ENCODE measurements around the gene MCF2L. TPM values are rescaled to one million over a fixed set of nuclear protein-coding genes. Genes with fewer than 3 reads are reported as not detected.

MCF2L gene
- polyA plus RNA-seq, 1 experiment = 0.02 TPM

DNA sequence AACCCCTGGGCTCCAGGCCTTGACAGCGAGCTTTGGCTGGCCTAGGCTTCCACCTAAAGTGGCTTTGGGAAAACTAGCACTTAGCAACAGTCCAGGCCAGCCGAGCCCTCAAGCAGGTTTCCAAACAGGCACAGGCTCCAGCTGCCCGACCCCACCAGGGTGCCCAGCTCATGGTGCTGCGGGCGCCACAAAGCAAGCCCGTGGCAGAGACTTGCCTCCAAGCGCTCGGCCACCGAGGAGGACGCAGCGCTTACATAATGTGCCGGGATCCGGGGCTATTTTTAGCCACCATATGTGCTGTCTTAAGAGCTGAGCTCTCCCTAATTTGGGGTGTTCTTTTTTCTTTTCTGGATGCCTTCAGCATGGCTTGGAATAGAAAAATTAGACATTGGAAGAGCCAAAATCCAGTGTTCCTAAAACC is 80.5 kb downstream of the MCF2L start:
- CTCF ChIA-PET = no interaction called here
- DNase-seq (ENCODE audit: low read depth) = no peak
- POLR2A ChIA-PET = interaction anchor here (0.6 kb wide), 1 partner anchor 11 kb away, joined by 3 read pairs; no protein-coding TSS in a partner anchor
- H3K36me3 ChIP-seq (ENCODE audit: control insufficient read depth, insufficient read depth, low read length) = no peaks in the 10 kb centered on the region
- H3K4me3 ChIP-seq (ENCODE audit: low read depth, low read length) = no peak overlapping the region
- no peak for TF ChIP-seq CTCF (IDR thresholded peaks at IDR 0.05; ENCODE audit: insufficient read depth, low read depth, low read length)
- peaks cover 36% of the 10 kb centered on the region for H3K27me3 ChIP-seq (ENCODE audit: control insufficient read depth, insufficient read depth, low read length)

DNA sequence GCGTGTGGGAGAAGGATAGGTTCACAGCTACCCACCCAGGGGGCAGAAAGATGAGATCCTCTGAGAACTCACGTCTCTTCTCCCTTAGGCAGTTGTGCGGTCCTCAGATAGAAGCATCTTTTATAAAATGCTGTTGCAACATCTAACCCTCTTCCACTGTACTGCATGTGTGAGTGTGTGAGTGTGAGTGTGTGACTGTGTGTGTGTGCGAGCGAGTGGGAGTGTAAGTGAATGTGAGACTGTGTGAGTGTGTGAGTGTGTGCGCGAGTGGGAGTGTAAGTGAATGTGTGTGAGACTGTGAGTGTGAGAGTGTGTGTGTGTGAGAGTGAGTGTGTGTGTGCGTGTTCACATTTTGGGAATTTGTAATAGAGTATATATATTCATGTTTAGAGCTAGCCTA is 81.0 kb downstream of the MCF2L start:
- Histone ChIP-seq H3K36me3 (ENCODE audit: control insufficient read depth, insufficient read depth, low read length) (no peaks in the 10 kb centered on the region), H3K27me3 (ENCODE audit: control insufficient read depth, insufficient read depth, low read length) (peaks cover 37% of the 10 kb centered on the region), H3K4me3 (ENCODE audit: low read depth, low read length) (no peak overlapping the region)
- ChIA-PET CTCF (no interaction called here), POLR2A (no interaction called here)
- no peak for DNase-seq (ENCODE audit: low read depth)
- no peak for TF ChIP-seq CTCF (IDR thresholded peaks at IDR 0.05; ENCODE audit: insufficient read depth, low read depth, low read length)

- TF ChIP-seq CTCF (IDR thresholded peaks at IDR 0.05; ENCODE audit: insufficient read depth, low read depth, low read length) = no peak
- no peak for DNase-seq (ENCODE audit: low read depth)
- Histone ChIP-seq H3K36me3 (ENCODE audit: control insufficient read depth, insufficient read depth, low read length) (no peaks in the 10 kb centered on the region), H3K27me3 (ENCODE audit: control insufficient read depth, insufficient read depth, low read length) (peaks cover 37% of the 10 kb centered on the region), H3K4me3 (ENCODE audit: low read depth, low read length) (no peak overlapping the region)
- POLR2A ChIA-PET = no interaction called here
- CTCF ChIA-PET = no interaction called here
These were observed 81.9 kb downstream of the MCF2L start for GRCh38 chr13:113050734-113051431.

GRCh38 chr13:113051641-113052040 is 82.6 kb downstream of the MCF2L start:
- Histone ChIP-seq H3K36me3 (ENCODE audit: control insufficient read depth, insufficient read depth, low read length) (no peaks in the 10 kb centered on the region), H3K27me3 (ENCODE audit: control insufficient read depth, insufficient read depth, low read length) (peaks cover 37% of the 10 kb centered on the region), H3K4me3 (ENCODE audit: low read depth, low read length) (no peak overlapping the region)
- no peak for TF ChIP-seq CTCF (IDR thresholded peaks at IDR 0.05; ENCODE audit: insufficient read depth, low read depth, low read length)
- ChIA-PET POLR2A (no interaction called here), CTCF (interaction anchor here (1.0 kb wide), 1 partner anchor 17 kb away, joined by 3 read pairs; no protein-coding TSS in a partner anchor)
- DNase-seq (ENCODE audit: low read depth) = no peak

DNA sequence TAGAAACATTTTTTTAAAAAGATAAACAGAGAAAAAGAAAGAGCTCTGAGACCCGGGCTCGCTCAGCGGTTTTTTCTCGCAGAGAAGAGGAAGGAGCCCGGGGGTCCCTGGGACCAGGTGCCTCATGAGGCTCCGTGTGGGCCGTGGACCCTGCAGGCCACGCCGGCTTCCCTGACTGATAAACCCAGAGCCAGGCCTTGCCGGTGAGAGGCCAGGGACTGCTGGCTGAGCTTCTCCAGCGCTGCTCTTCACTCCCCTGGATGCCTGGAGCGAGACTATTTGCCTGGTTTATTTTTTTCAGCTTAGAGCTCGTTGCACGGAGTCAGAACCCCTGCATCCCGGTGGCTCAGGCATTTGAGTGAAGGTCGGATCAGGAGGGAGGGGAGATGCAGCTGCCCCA is 83.2 kb downstream of the MCF2L start:
- DNase-seq (ENCODE audit: low read depth) = no peak
- H3K27me3 ChIP-seq (ENCODE audit: control insufficient read depth, insufficient read depth, low read length) = peaks cover 37% of the 10 kb centered on the region
- no peak for TF ChIP-seq CTCF (IDR thresholded peaks at IDR 0.05; ENCODE audit: insufficient read depth, low read depth, low read length)
- no peaks in the 10 kb centered on the region for H3K36me3 ChIP-seq (ENCODE audit: control insufficient read depth, insufficient read depth, low read length)
- H3K4me3 ChIP-seq (ENCODE audit: low read depth, low read length) = no peak overlapping the region
- ChIA-PET CTCF (interaction anchor here (1.0 kb wide), 1 partner anchor 17 kb away, joined by 3 read pairs; no protein-coding TSS in a partner anchor), POLR2A (no interaction called here)
